Measurements from ENCODE around the gene BLMH. TPM values are rescaled to one million over a fixed set of nuclear protein-coding genes. Genes with fewer than 3 reads are reported as not detected.

Gene BLMH
- total and polyA plus RNA-seq, 9 of the 15 experiments (the other 6 are each of a cell fraction or from before 2014, with no cell fraction given), result 26.0 to 118 (median 67.3) TPM

DNA sequence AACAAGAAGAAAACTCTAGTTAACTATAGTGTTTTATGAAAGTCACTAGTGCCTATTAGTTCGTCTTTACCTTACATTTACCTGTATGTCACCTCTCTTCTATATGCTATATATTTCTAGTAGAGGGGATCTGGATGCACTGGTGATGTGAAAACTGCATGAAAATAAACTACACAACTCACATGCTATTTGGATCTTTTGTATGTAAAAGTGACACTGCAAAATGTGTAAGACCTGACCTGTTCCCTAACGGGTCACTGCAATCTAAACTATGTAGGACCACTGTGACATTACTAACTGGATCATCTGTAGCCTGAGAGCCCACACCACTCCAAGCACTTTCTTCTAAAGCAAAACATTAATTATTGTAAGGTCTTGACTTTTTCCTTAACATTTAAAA is 1.7 kb downstream of the BLMH start (continued):
- TF ChIP-seq NFE2 (IDR thresholded peaks at IDR 0.05; ENCODE audit: low read depth) (peak; percentile 73), ZNF316 (IDR thresholded peaks at IDR 0.05) (peak; percentile 39; the same call in 1 of the 2 replicates), MAFG (tag; conservative IDR thresholded peaks at IDR 0.05) (0 out of 2 replicates have a peak, but pooled peaks have one; percentile 4), CC2D1A (IDR thresholded peaks at IDR 0.05) (no peak), BHLHE40 (IDR thresholded peaks at IDR 0.05; ENCODE audit: low read length) (peak; percentile 47; the same call in 1 of the 2 replicates)
- TF ChIP-seq, protein P1, sequence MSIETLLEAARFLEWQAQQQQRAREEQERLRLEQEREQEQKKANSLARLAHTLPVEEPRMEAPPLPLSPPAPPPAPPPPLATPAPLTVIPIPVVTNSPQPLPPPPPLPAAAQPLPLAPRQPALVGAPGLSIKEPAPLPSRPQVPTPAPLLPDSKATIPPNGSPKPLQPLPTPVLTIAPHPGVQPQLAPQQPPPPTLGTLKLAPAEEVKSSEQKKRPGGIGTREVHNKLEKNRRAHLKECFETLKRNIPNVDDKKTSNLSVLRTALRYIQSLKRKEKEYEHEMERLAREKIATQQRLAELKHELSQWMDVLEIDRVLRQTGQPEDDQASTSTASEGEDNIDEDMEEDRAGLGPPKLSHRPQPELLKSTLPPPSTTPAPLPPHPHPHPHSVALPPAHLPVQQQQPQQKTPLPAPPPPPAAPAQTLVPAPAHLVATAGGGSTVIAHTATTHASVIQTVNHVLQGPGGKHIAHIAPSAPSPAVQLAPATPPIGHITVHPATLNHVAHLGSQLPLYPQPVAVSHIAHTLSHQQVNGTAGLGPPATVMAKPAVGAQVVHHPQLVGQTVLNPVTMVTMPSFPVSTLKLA (conservative IDR thresholded peaks at IDR 0.05), result peak in 1 of 2 experiments; percentile 23; a peak in 1 of 4 replicates

DNA sequence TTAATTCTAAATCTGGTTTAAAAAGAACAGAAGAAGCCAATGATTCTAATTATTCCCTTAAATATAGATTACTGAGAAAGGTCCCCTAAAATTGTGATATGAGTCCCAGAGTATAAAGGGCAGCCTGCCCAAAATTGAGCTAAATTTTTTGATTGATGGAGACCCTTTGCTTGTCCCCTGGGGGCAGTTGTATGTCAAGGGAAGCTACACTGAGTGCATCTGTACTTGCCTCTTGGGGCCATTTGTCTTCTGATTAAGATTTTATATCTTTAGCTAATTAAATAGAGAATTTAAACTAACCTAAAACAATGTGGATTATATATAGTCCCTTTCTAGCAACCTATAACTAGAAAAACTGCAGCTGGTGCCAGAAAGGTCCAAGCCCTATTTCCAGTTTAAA is 12.6 kb downstream of the BLMH start:
- POLR2A ChIA-PET, result no interaction called here
- no peak overlapping the region for H3K4me3 ChIP-seq
- H3K4me1 ChIP-seq (replicated peaks in 1 of 2; ENCODE audit: control insufficient read depth in 2 of 2, insufficient read depth in 2 of 2, low read length in 2 of 2), result no peaks in the 10 kb centered on the region
- H2AFZ ChIP-seq (ENCODE audit: low read depth, low read length), result no peak overlapping the region
- no peak overlapping the region for H3K27ac ChIP-seq (ENCODE audit: extremely low read depth, low read depth, low read length)
- H3K4me2 ChIP-seq (ENCODE audit: insufficient read depth, low read length), result no peak overlapping the region
- peaks cover 86% of the 10 kb centered on the region for H3K36me3 ChIP-seq (ENCODE audit: control insufficient read depth, insufficient read depth, low read length)
- in situ Hi-C loops (cut with MboI), result loop anchor here (10.0 kb wide), 1 partner anchor 164 kb away; the partner anchor contains the start of gene NSRP1
- H3K9me1 ChIP-seq (ENCODE audit: control insufficient read depth, insufficient read depth, low read length), result no peaks in the 10 kb centered on the region
- no peak overlapping the region for H3K9ac ChIP-seq (ENCODE audit: insufficient read depth in 1 of 2, low read depth in 2 of 2, low read length in 2 of 2)
- ATAC-seq (no peak), DNase-seq (ENCODE audit: extremely low read depth in 1 of 4, low spot score in 3 of 4) (no peak), FAIRE-seq (no peak)
- CTCF ChIA-PET (ENCODE audit: low intra/inter-chr PET ratio), result interaction anchor here (3.4 kb wide), 1 partner anchor 174 kb away, joined by 27 read pairs; no protein-coding TSS in a partner anchor
- no peaks in the 10 kb centered on the region for H3K9me3 ChIP-seq (replicated peaks; ENCODE audit: control insufficient read depth, insufficient read depth, low read depth, low read length)
- no peaks in the 10 kb centered on the region for H3K79me2 ChIP-seq (ENCODE audit: control insufficient read depth, insufficient read depth, low read length)
- H4K20me1 ChIP-seq (replicated peaks; ENCODE audit: control insufficient read depth, insufficient read depth, low read length), result no peaks in the 10 kb centered on the region
- intact Hi-C loops (cut with micrococcal nuclease), result loop anchor here (5.0 to 10.0 kb wide), 2 partner anchors 56 to 152 kb away; partner anchors contain the start of gene TMIGD1
- no peaks in the 10 kb centered on the region for H3K27me3 ChIP-seq (ENCODE audit: control insufficient read depth in 2 of 2, insufficient read depth in 2 of 2, low read length in 2 of 2)
- no peak for TF ChIP-seq PML (IDR thresholded peaks at IDR 0.05; ENCODE audit: low read length)
- no peak for TF ChIP-seq CTBP1 (IDR thresholded peaks at IDR 0.05; ENCODE audit: borderline replicate concordance)
- TF ChIP-seq ARID2 (IDR thresholded peaks at IDR 0.05), result no peak
- no peak for TF ChIP-seq KLF10 (CRISPR knock-in tag; IDR thresholded peaks at IDR 0.05)
- no TSS peak for BruUV-seq (replicated peaks)

All from K562 (cell line).